ENCODE measurements around the gene NANOS2. TPM values are rescaled to one million over a fixed set of nuclear protein-coding genes. Genes with fewer than 3 reads are reported as not detected.

The NANOS2 gene
- total and polyA plus RNA-seq, 12 donors, result not detected

GRCh38 chr19:45919678-45920077 lies 5.1 kb upstream of the NANOS2 start:
- Histone ChIP-seq H3K9me3 (replicated peaks in 1 of 3) (no peaks in the 10 kb centered on the region), H3K27me3 (no peaks in the 10 kb centered on the region), H3K4me1 (replicated peaks in 1 of 2) (no peaks in the 10 kb centered on the region), H3K4me3 (no peak overlapping the region), H3K36me3 (replicated peaks in 1 of 2) (no peaks in the 10 kb centered on the region), H3K27ac (no peak overlapping the region)
- TF ChIP-seq POLR2A (IDR thresholded peaks at IDR 0.05), result no peak
- TF ChIP-seq CTCF (IDR thresholded peaks at IDR 0.05), result no peak
- WGBS, 4 donors, result 50 to 63% (median 56%) methylated on average over 5 to 7 of the region's 7 CpGs
- no peak for DNase-seq
- intact Hi-C loops (cut with DNase I), result no loop called here

- Histone ChIP-seq H3K36me3 (replicated peaks in 1 of 2) (no peaks in the 10 kb centered on the region), H3K4me3 (no peak overlapping the region), H3K4me1 (replicated peaks in 1 of 2) (no peaks in the 10 kb centered on the region), H3K27me3 (no peaks in the 10 kb centered on the region), H3K9me3 (replicated peaks in 1 of 3) (no peaks in the 10 kb centered on the region), H3K27ac (no peak overlapping the region)
- WGBS, 4 donors, result 62 to 65% (median 64%) methylated on average over 4 of the region's 4 CpGs
- intact Hi-C loops (cut with DNase I), result no loop called here
- no peak for DNase-seq
- no peak for TF ChIP-seq POLR2A (IDR thresholded peaks at IDR 0.05)
- TF ChIP-seq CTCF (IDR thresholded peaks at IDR 0.05), result no peak
Measured at GRCh38 chr19:45918721-45919120, 4.1 kb upstream of the NANOS2 start.

GRCh38 chr19:45917421-45918091 lies 3.0 kb upstream of the NANOS2 start:
- no peaks in the 10 kb centered on the region for H3K27me3 ChIP-seq
- no peaks in the 10 kb centered on the region for H3K36me3 ChIP-seq (replicated peaks in 1 of 2)
- DNase-seq, result no peak
- no peaks in the 10 kb centered on the region for H3K4me1 ChIP-seq (replicated peaks in 1 of 2)
- H3K4me3 ChIP-seq, result no peak overlapping the region
- WGBS, 4 donors, result 52 to 71% (median 62%) methylated on average over 4 of the region's 4 CpGs
- no peak overlapping the region for H3K27ac ChIP-seq
- H3K9me3 ChIP-seq (replicated peaks in 1 of 3), result no peaks in the 10 kb centered on the region
- TF ChIP-seq CTCF (IDR thresholded peaks at IDR 0.05), result no peak
- no peak for TF ChIP-seq POLR2A (IDR thresholded peaks at IDR 0.05)
- intact Hi-C loops (cut with DNase I), result no loop called here

GRCh38 chr19:45911291-45911690 lies 3.3 kb downstream of the NANOS2 start:
- Histone ChIP-seq H3K36me3 (replicated peaks in 1 of 2) (no peaks in the 10 kb centered on the region), H3K4me3 (no peak overlapping the region), H3K9me3 (replicated peaks in 1 of 3) (no peaks in the 10 kb centered on the region), H3K27ac (no peak overlapping the region), H3K27me3 (no peaks in the 10 kb centered on the region), H3K4me1 (replicated peaks in 1 of 2) (no peaks in the 10 kb centered on the region)
- intact Hi-C loops (cut with DNase I), result no loop called here
- DNase-seq, result no peak
- 65 to 78% (median 74%) methylated on average over 7 to 8 of the region's 8 CpGs for WGBS, 4 donors
- TF ChIP-seq POLR2A (IDR thresholded peaks at IDR 0.05) (no peak), CTCF (IDR thresholded peaks at IDR 0.05) (no peak)

All from adrenal gland (tissue), 12 donors.